Neuronal stem cell (in vitro differentiated cells): ENCODE measurements around the gene PCYT2.

Source experiments
- DNase-seq: peaks from one replicate; pipeline ENCODE4 v3.0.0-alpha.2; 2013; ENCODE audit warnings: low spot score
- H2AFZ ChIP-seq: one replicate; pipeline ENCODE4 v1.6.1; 2013; ENCODE audit warnings: mild to moderate bottlenecking, low read length, inconsistent platforms
- H2AK5ac ChIP-seq: 2 replicates; pipeline ENCODE4 v1.6.1; 2013; ENCODE audit warnings: low read depth, mild to moderate bottlenecking, inconsistent platforms, low read length, moderate library complexity, mixed read lengths
- H2BK120ac ChIP-seq: 2 replicates; pipeline ENCODE4 v1.6.1; 2013; ENCODE audit warnings: low read depth, mild to moderate bottlenecking, inconsistent platforms, low read length, moderate library complexity, mixed read lengths
- H2BK12ac ChIP-seq: one replicate; pipeline ENCODE4 v1.6.1; 2013; ENCODE audit warnings: low read length, inconsistent platforms
- H2BK15ac ChIP-seq: 2 replicates; pipeline ENCODE4 v1.6.1; 2013; ENCODE audit warnings: mild to moderate bottlenecking, low read length, inconsistent platforms, mixed read lengths
- H2BK5ac ChIP-seq: one replicate; pipeline ENCODE4 v1.6.1; 2013; ENCODE audit warnings: inconsistent platforms, mild to moderate bottlenecking, low read length, moderate library complexity
- H3K14ac ChIP-seq: one replicate; pipeline ENCODE4 v1.6.1; 2013; ENCODE audit warnings: low read length, inconsistent platforms
- H3K18ac ChIP-seq: 2 replicates; pipeline ENCODE4 v1.6.1; 2013; ENCODE audit warnings: low read length, inconsistent platforms
- H3K23ac ChIP-seq: 2 replicates; pipeline ENCODE4 v1.6.1; 2013; ENCODE audit warnings: low read depth, mild to moderate bottlenecking, mixed read lengths, low read length, inconsistent platforms; ENCODE audit not compliant: poor library complexity
- H3K27ac ChIP-seq: replicated peaks from 3 replicates; pipeline ENCODE4 v1.5.1; 2013; ENCODE audit warnings: low read length, inconsistent platforms
- H3K27me3 ChIP-seq, 3 experiments: 2 replicates each; pipeline ENCODE4 v1.6.1; 2013; ENCODE audit warnings: low read length in 3 of 3, mild to moderate bottlenecking in 2 of 3, inconsistent platforms in 1 of 3, low read depth in 1 of 3, mixed read lengths in 1 of 3, moderate library complexity in 1 of 3; ENCODE audit not compliant: control insufficient read depth in 3 of 3, insufficient read depth in 3 of 3
- H3K36me3 ChIP-seq, 2 donors: replicated peaks in 1 of 2; 2 replicates each; pipeline ENCODE4 v1.6.1; 2013; ENCODE audit warnings: low read length in 2 of 2; ENCODE audit not compliant: control insufficient read depth in 2 of 2, insufficient read depth in 2 of 2
- H3K4ac ChIP-seq: 2 replicates; pipeline ENCODE4 v1.6.1; 2013; ENCODE audit warnings: inconsistent platforms, mild to moderate bottlenecking, low read length, moderate library complexity
- H3K4me1 ChIP-seq, 2 donors: 1 replicate in 1 of 2; 2 replicates in 1 of 2; pipeline ENCODE4 v1.6.1; 2013; ENCODE audit warnings: low read length in 2 of 2, low read depth in 1 of 2; ENCODE audit not compliant: control insufficient read depth in 2 of 2, insufficient read depth in 1 of 2
- H3K4me2 ChIP-seq: one replicate; pipeline ENCODE4 v1.6.1; 2013; ENCODE audit warnings: mild to moderate bottlenecking, low read length, inconsistent platforms; ENCODE audit not compliant: insufficient read depth, poor library complexity, severe bottlenecking
- H3K4me3 ChIP-seq, 2 donors: 2 replicates each; pipeline ENCODE4 v1.5.1; 2013; ENCODE audit warnings: low read length in 2 of 2, mild to moderate bottlenecking in 2 of 2, inconsistent platforms in 1 of 2, moderate library complexity in 1 of 2
- H3K79me1 ChIP-seq: one replicate; pipeline ENCODE4 v1.6.1; 2013; ENCODE audit warnings: low read depth, mild to moderate bottlenecking, inconsistent platforms, low read length, moderate library complexity
- H3K9ac ChIP-seq: one replicate; pipeline ENCODE4 v1.6.1; 2013; ENCODE audit warnings: mild to moderate bottlenecking, low read depth, low read length, inconsistent platforms; ENCODE audit not compliant: poor library complexity
- H3K9me3 ChIP-seq, 2 donors: replicated peaks in 1 of 2; 2 replicates each; pipeline versions ENCODE3 to v1.6.1; 2013; ENCODE audit warnings: low read length in 2 of 2, mild to moderate bottlenecking in 2 of 2, inconsistent platforms in 1 of 2, low read depth in 1 of 2, mixed read lengths in 1 of 2, moderate library complexity in 1 of 2; ENCODE audit not compliant: control insufficient read depth in 2 of 2, insufficient read depth in 1 of 2
- H4K8ac ChIP-seq: one replicate; pipeline ENCODE4 v1.6.1; 2013; ENCODE audit warnings: low read depth, mild to moderate bottlenecking, inconsistent platforms, low read length, moderate library complexity
- H4K91ac ChIP-seq: one replicate; pipeline ENCODE4 v1.6.1; 2013; ENCODE audit warnings: low read length, low read depth, mild to moderate bottlenecking, inconsistent platforms; ENCODE audit not compliant: poor library complexity
- WGBS, 2 donors: extraction: QIAGEN DNeasy Blood & Tissue Kit; methylation state at CpG; one replicate each; pipeline ENCODE4 v1.1.7; 2013; ENCODE audit warnings: missing lambda C conversion rate in 2 of 2, mixed read lengths in 1 of 2; ENCODE audit not compliant: insufficient read length in 2 of 2, insufficient replicate concordance in 1 of 2; ENCODE audit errors: extremely low coverage in 2 of 2; 5-methylcytosine and 5-hydroxymethylcytosine counted together

Gene PCYT2

DNA sequence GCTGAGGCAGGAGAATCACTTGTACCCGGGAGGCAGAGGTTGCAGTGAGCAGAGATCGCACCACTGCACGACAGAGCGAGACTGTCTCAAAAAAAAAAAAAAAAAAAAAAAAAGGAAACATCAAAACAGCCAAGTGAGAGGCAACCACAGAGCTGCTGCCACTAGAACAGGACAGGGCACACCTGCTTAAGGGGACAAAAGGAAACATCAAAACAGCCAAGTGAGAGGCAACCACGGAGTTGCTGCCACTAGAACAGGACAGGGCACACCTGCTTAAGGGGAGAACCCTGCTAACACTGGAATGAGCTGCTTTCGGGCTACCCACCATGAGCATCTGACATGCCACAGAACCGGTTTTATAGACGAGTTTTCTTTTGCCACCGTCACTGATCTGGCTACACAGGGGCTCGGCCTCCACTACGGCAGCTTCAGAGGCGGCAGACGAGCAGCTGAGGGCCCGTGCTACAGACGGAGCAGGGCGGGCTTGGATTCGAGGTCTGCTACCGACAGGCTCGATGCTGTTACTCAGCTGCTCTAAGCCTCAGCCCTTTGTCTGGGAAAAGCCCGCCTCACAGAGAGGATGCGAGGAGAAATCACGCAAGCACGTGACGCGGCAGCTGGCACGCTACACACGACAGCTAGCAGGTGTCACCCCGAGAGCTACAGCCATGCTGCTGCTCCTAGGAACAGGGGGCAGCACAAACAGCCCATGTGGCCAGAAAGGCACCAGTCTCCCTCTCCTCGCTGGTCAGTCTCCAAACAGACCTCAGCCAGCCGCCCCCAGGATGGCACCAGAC, 52.8 kb downstream of the PCYT2 start:
- Histone ChIP-seq H3K18ac (no peak overlapping the region), H2BK12ac (no peak overlapping the region), H3K23ac (peak overlapping the region; percentile 13), H2BK120ac (no peak overlapping the region), H4K8ac (no peak overlapping the region), H3K27me3 (no peaks in the 10 kb centered on the region), H3K27ac (no peak overlapping the region), H3K79me1 (peaks cover 20% of the 10 kb centered on the region), H3K4me1 (peaks cover 8 to 11% of the 10 kb centered on the region in 2 donors), H3K9me3 (no peaks in the 10 kb centered on the region), H3K9ac (peak overlapping the region; percentile 24), H2BK5ac (no peak overlapping the region), H4K91ac (no peak overlapping the region), H2AFZ (no peak overlapping the region), H3K4ac (no peak overlapping the region), H2BK15ac (no peak overlapping the region), H3K4me2 (no peak overlapping the region), H2AK5ac (no peak overlapping the region), H3K36me3 (peaks cover 35 to 70% of the 10 kb centered on the region in 2 donors), H3K4me3 (peak overlapping the region; percentile 21 to 79), H3K14ac (peak overlapping the region; percentile 32)
- no CpG with 5 or more reads among the region's 30 CpGs for WGBS, 2 donors
- no peak for DNase-seq

GRCh38 chr17:81854974-81855774, 56.0 kb downstream of the PCYT2 start:
- Histone ChIP-seq H3K79me1 (peaks cover 20% of the 10 kb centered on the region), H2BK5ac (no peak overlapping the region), H2BK120ac (no peak overlapping the region), H3K36me3 (peaks cover 48 to 86% of the 10 kb centered on the region in 2 donors), H4K91ac (no peak overlapping the region), H3K18ac (no peak overlapping the region), H4K8ac (no peak overlapping the region), H3K4me2 (no peak overlapping the region), H3K4me3 (no peak overlapping the region), H3K4me1 (peaks cover 8 to 9% of the 10 kb centered on the region in 2 donors), H3K9ac (no peak overlapping the region), H3K27ac (no peak overlapping the region), H3K14ac (no peak overlapping the region), H2AK5ac (no peak overlapping the region), H3K4ac (no peak overlapping the region), H3K27me3 (no peaks in the 10 kb centered on the region), H2BK12ac (no peak overlapping the region), H2AFZ (no peak overlapping the region), H2BK15ac (no peak overlapping the region), H3K9me3 (no peaks in the 10 kb centered on the region), H3K23ac (no peak overlapping the region)
- WGBS, 2 donors: no CpG with 5 or more reads among the region's 29 CpGs
- no peak for DNase-seq

- no CpG with 5 or more reads among the region's 12 CpGs for whole genome bisulfite sequencing, 2 donors
- H3K9ac ChIP-seq: no peak overlapping the region
- H3K23ac ChIP-seq: no peak overlapping the region
- H3K27ac ChIP-seq: no peak overlapping the region
- H3K4me1 ChIP-seq: no peaks in the 10 kb centered on the region
- no peaks in the 10 kb centered on the region for H3K9me3 ChIP-seq
- H3K18ac ChIP-seq: no peak overlapping the region
- peaks cover 4% of the 10 kb centered on the region for H3K79me1 ChIP-seq
- DNase-seq: no peak
- no peak overlapping the region for H3K4me3 ChIP-seq
- H2AK5ac ChIP-seq: no peak overlapping the region
- H3K27me3 ChIP-seq: no peaks in the 10 kb centered on the region
- H4K8ac ChIP-seq: no peak overlapping the region
- no peak overlapping the region for H3K14ac ChIP-seq
- no peak overlapping the region for H2BK12ac ChIP-seq
- peaks cover 43 to 75% of the 10 kb centered on the region in 2 donors for H3K36me3 ChIP-seq
- no peak overlapping the region for H2AFZ ChIP-seq
- no peak overlapping the region for H4K91ac ChIP-seq
- no peak overlapping the region for H2BK5ac ChIP-seq
- no peak overlapping the region for H2BK120ac ChIP-seq
- H3K4ac ChIP-seq: no peak overlapping the region
- no peak overlapping the region for H3K4me2 ChIP-seq
- no peak overlapping the region for H2BK15ac ChIP-seq
Measured at GRCh38 chr17:81852237-81852636, 59.0 kb downstream of the PCYT2 start.

DNA sequence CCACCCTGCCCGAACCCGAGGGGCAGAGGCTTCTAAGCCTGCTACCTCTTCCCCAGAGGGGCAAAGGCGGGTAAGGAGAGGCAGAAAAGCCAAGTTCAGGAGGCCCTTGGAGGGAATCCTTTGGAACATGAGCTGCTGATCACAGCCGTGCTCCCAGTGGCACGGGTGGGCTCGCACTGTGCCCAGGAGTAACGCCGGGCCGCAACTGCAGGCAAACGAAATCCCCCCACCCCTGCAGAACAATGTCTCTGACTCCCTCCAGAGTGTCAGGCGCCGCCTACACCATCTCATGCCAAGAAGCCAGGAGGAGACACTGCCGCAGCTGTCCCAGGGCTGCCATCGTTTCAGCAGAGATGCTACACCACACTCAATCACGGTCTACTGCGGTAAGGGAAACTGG, 59.8 kb downstream of the PCYT2 start:
- Histone ChIP-seq H4K91ac (no peak overlapping the region), H4K8ac (no peak overlapping the region), H3K4ac (no peak overlapping the region), H3K18ac (no peak overlapping the region), H3K4me3 (no peak overlapping the region), H3K36me3 (peaks cover 51 to 77% of the 10 kb centered on the region in 2 donors), H2BK15ac (no peak overlapping the region), H2BK5ac (no peak overlapping the region), H2AFZ (no peak overlapping the region), H3K23ac (peak overlapping the region; percentile 39), H3K14ac (no peak overlapping the region), H3K4me2 (no peak overlapping the region), H3K4me1 (no peaks in the 10 kb centered on the region), H3K9me3 (no peaks in the 10 kb centered on the region), H2BK12ac (no peak overlapping the region), H2AK5ac (no peak overlapping the region), H3K27me3 (no peaks in the 10 kb centered on the region), H3K9ac (no peak overlapping the region), H2BK120ac (no peak overlapping the region), H3K27ac (no peak overlapping the region), H3K79me1 (peaks cover 4% of the 10 kb centered on the region)
- no CpG with 5 or more reads among the region's 16 CpGs for WGBS, 2 donors
- no peak for DNase-seq
